HCT116 (cell line): ENCODE results near the gene GRIK3. TPM values are rescaled to one million over a fixed set of nuclear protein-coding genes. Genes with fewer than 3 reads are reported as not detected.

Source experiments
- ATAC-seq: fragments of 200-7000 bp; cut with Tn5 transposase; 2 replicates; pipeline ENCODE4 v1.9.1; 2020; ENCODE audit warnings: mild to moderate bottlenecking, moderate library complexity
- BruUV-seq: library from RNA; stranded (reverse); fragments of 400-500 nt; replicated peaks from 2 replicates; lab custom pipeline; 2021; lab: Mats Ljungman, UMichigan
- CTCF ChIA-PET: fragments of 300-600 bp; sonication (Branson Sonifier 250); formaldehyde crosslinking; loops from one replicate; lab custom pipeline; 2021; ENCODE audit warnings: antibody characterized with exemption; lab: Charles Lee
- POLR2A ChIA-PET: fragments of 300-600, 350-600 bp; sonication (Branson Sonifier 250); formaldehyde crosslinking; loops from one replicate; lab custom pipeline; 2021; ENCODE audit warnings: antibody characterized with exemption; lab: Charles Lee
- RAD21 ChIA-PET, 2 experiments: fragments of 300-600 bp; sonication (Branson Sonifier 250); formaldehyde crosslinking; loops; one replicate each; lab custom pipeline; 2023; ENCODE audit warnings: low total read pairs in 2 of 2; ENCODE audit not compliant: uncharacterized antibody in 2 of 2, unreplicated experiment in 2 of 2, low non-redundant PET in 1 of 2; lab: Charles Lee
- DNase-seq: peaks from one replicate; pipeline ENCODE4 v3.0.0-alpha.2; 2010; ENCODE audit warnings: low read depth, low spot score
- H2AFZ ChIP-seq: fragments of 200-600 bp; shearing (Covaris generic), sonication (generic); 2 replicates; pipeline ENCODE4 v1.6.1; 2017; ENCODE audit warnings: low read depth, mixed run types, mixed read lengths, antibody characterized with exemption, low read length; ENCODE audit not compliant: poor library complexity, severe bottlenecking
- H3K27ac ChIP-seq: 2 replicates; pipeline ENCODE4 v1.5.1; 2012; ENCODE audit warnings: low read depth, low read length
- H3K27me3 ChIP-seq: fragments of 200-600 bp; sonication (generic); 2 replicates; pipeline ENCODE4 v1.6.1; 2016; ENCODE audit warnings: mixed run types, low read length, mixed read lengths; ENCODE audit not compliant: insufficient read depth
- H3K36me3 ChIP-seq, 2 experiments: fragments of 200-500 bp in 1 of 2; fragments of 200-600 bp in 1 of 2; sonication (Bioruptor generic) in 1 of 2; sonication (generic) in 1 of 2; 2 replicates each; pipeline versions ENCODE4 v1.5.1 to v1.6.1; 2014 to 2016; ENCODE audit warnings: low read length in 2 of 2, inconsistent platforms in 1 of 2, mixed read lengths in 1 of 2, mixed run types in 1 of 2; ENCODE audit not compliant: insufficient read depth in 2 of 2, control insufficient read depth in 1 of 2
- H3K4me1 ChIP-seq, 2 experiments: fragments of 200-600 bp in 1 of 2; sonication (generic) in 1 of 2; 2 replicates each; pipeline versions ENCODE4 v1.5.1 to v1.6.1; 2012 to 2017; ENCODE audit warnings: low read length in 2 of 2, inconsistent platforms in 1 of 2, mild to moderate bottlenecking in 1 of 2, mixed read lengths in 1 of 2, mixed run types in 1 of 2, moderate library complexity in 1 of 2; ENCODE audit not compliant: insufficient read depth in 2 of 2, control insufficient read depth in 1 of 2
- H3K4me2 ChIP-seq: fragments of 200-600 bp; sonication (generic); 2 replicates; pipeline ENCODE4 v1.6.1; 2017; ENCODE audit warnings: mixed run types, low read length, mixed read lengths
- H3K4me3 ChIP-seq, 2 experiments: fragments of 200-600 bp in 1 of 2; sonication (generic) in 1 of 2; replicated peaks in 1 of 2; 2 replicates each; pipeline ENCODE4 v1.5.1; 2011 to 2016; ENCODE audit warnings: low read length in 2 of 2, control low read depth in 1 of 2, low read depth in 1 of 2, mild to moderate bottlenecking in 1 of 2, mixed read lengths in 1 of 2, mixed run types in 1 of 2
- H3K79me2 ChIP-seq: fragments of 200-600 bp; sonication (generic); 2 replicates; pipeline ENCODE4 v1.6.1; 2017; ENCODE audit warnings: mild to moderate bottlenecking, mixed run types, low read length, moderate library complexity, mixed read lengths; ENCODE audit not compliant: insufficient read depth
- H3K9ac ChIP-seq: fragments of 200-600 bp; sonication (generic); 2 replicates; pipeline ENCODE4 v1.6.1; 2016; ENCODE audit warnings: low read length, mixed read lengths
- H3K9me2 ChIP-seq: fragments of 200-600 bp; sonication (generic), shearing (Covaris generic); 2 replicates; pipeline ENCODE4 v1.6.1; 2017; ENCODE audit warnings: mixed run types, mild to moderate bottlenecking, moderate library complexity; ENCODE audit not compliant: insufficient read depth
- H3K9me3 ChIP-seq, 2 experiments: fragments of 200-500 bp in 1 of 2; fragments of 200-600 bp in 1 of 2; sonication (Bioruptor generic) in 1 of 2; sonication (generic) in 1 of 2; 2 replicates each; pipeline ENCODE4 v1.6.1; 2014 to 2017; ENCODE audit warnings: low read length in 2 of 2, mixed read lengths in 2 of 2, inconsistent platforms in 1 of 2, low read depth in 1 of 2, mild to moderate bottlenecking in 1 of 2, mixed run types in 1 of 2, moderate library complexity in 1 of 2; ENCODE audit not compliant: control insufficient read depth in 1 of 2, insufficient read depth in 1 of 2
- H4K20me1 ChIP-seq: fragments of 200-600 bp; sonication (generic), shearing (Covaris generic); 2 replicates; pipeline ENCODE4 v1.6.1; 2017; ENCODE audit warnings: mixed run types, mild to moderate bottlenecking, moderate library complexity; ENCODE audit not compliant: insufficient read depth
- CBX3 ChIP-seq: IDR thresholded peaks from 2 replicates; pipeline ENCODE4 v1.6.1; 2012; ENCODE audit warnings: low read depth
- EZH2phosphoT487 ChIP-seq: fragments of 200-600 bp; IDR thresholded peaks from 2 replicates; pipeline ENCODE4 v1.6.1; 2018; ENCODE audit warnings: antibody characterized with exemption, borderline replicate concordance
- FOSL1 ChIP-seq: IDR thresholded peaks from 2 replicates; pipeline ENCODE4 v1.6.1; 2012; ENCODE audit warnings: low read depth
- MAX ChIP-seq: IDR thresholded peaks from 2 replicates; pipeline ENCODE4 v1.6.1; 2012
- POLR2AphosphoS5 ChIP-seq: IDR thresholded peaks from 2 replicates; pipeline ENCODE4 v1.6.1; 2011; ENCODE audit warnings: mild to moderate bottlenecking, low read depth, low read length, moderate library complexity
- REST ChIP-seq: IDR thresholded peaks from 2 replicates; pipeline ENCODE4 v1.6.1; 2012; ENCODE audit warnings: low read depth
- SP1 ChIP-seq: IDR thresholded peaks from 2 replicates; pipeline ENCODE4 v1.6.1; 2012; ENCODE audit warnings: low read depth
- SRF ChIP-seq: IDR thresholded peaks from 2 replicates; pipeline ENCODE4 v1.6.1; 2012; ENCODE audit warnings: low read depth
- TCF7L2 ChIP-seq: IDR thresholded peaks from 2 replicates; pipeline ENCODE4 v1.7.0; 2011; ENCODE audit warnings: borderline replicate concordance, inconsistent platforms; ENCODE audit not compliant: insufficient read depth, insufficient read length; ENCODE audit errors: extremely low read depth
- ZNF274 ChIP-seq: fragments of 200-500 bp; sonication (Bioruptor generic); IDR thresholded peaks from 2 replicates; pipeline ENCODE4 v1.6.1; 2014; ENCODE audit warnings: mild to moderate bottlenecking, low read depth, low read length, inconsistent platforms
- intact Hi-C: fragments of 100-400 bp; cut with micrococcal nuclease; formaldehyde crosslinking; loops from 2 replicates; pipeline ENCODE4 v1.10.0; 2022
- total RNA-seq: library from RNA; stranded (reverse); gene quantifications from one replicate; pipeline ENCODE4 v1.2.1, GENCODE V29; 2021; ENCODE audit not compliant: unreplicated experiment

GRIK3 gene
- total RNA-seq, 1 experiment from 2014 or later = not detected

- TF ChIP-seq TCF7L2 (no peak), EZH2phosphoT487 (no peak), SP1 (no peak), POLR2AphosphoS5 (no peak), MAX (no peak), ZNF274 (no peak), SRF (no peak), REST (no peak)
- TF ChIP-seq, all 23 proteins: peak for 0
Measured at GRCh38 chr1:36842448-36842847, 191.9 kb downstream of the GRIK3 start (continued).

GRCh38 chr1:36839485-36839884 lies 194.8 kb downstream of the GRIK3 start:
- ATAC-seq = no peak

More at GRCh38 chr1:36839485-36839884, 194.8 kb downstream of the GRIK3 start:
- Histone ChIP-seq H2AFZ (no peak overlapping the region), H3K4me3 (no peak overlapping the region), H3K79me2 (no peaks in the 10 kb centered on the region), H3K27me3 (peaks cover 55% of the 10 kb centered on the region), H3K9ac (no peak overlapping the region)
- ChIA-PET POLR2A (no interaction called here), CTCF (no interaction called here)
- intact Hi-C loops = no loop called here
- TF ChIP-seq POLR2AphosphoS5 = no peak
- TF ChIP-seq FOSL1 = no peak
- no peak for TF ChIP-seq SRF
- no peak for TF ChIP-seq CBX3
- no peak for TF ChIP-seq EZH2phosphoT487
- TF ChIP-seq, all 23 proteins: peak for 0
- BruUV-seq = no TSS peak
- H3K9me2 ChIP-seq = no peaks in the 10 kb centered on the region
- H3K27ac ChIP-seq = no peak overlapping the region
- RAD21 ChIA-PET = no interaction called here
- no peak for DNase-seq
- no peaks in the 10 kb centered on the region for H3K36me3 ChIP-seq
- no peaks in the 10 kb centered on the region for H3K4me1 ChIP-seq
- no peak overlapping the region for H3K4me2 ChIP-seq
- H4K20me1 ChIP-seq = no peaks in the 10 kb centered on the region
- no peaks in the 10 kb centered on the region for H3K9me3 ChIP-seq
